Keratinocyte (primary cell): ENCODE data around the gene MAP3K2. TPM values are rescaled to one million over a fixed set of nuclear protein-coding genes. Genes with fewer than 3 reads are reported as not detected.

ENCODE experiments used
- DNase-seq: peaks from one replicate; pipeline ENCODE4 v3.0.0-alpha.2; 2011; ENCODE audit warnings: low read depth, missing footprints, low spot score
- FAIRE-seq: peaks from 2 replicates; lab custom pipeline; 2011; peaks lifted over from hg19 to GRCh38; lab: Jason Lieb, UNC
- H2AFZ ChIP-seq: 2 replicates; pipeline ENCODE4 v1.6.0; 2012; ENCODE audit warnings: low read length, control low read depth, inconsistent platforms; ENCODE audit not compliant: control insufficient read depth
- H3K27ac ChIP-seq: 2 replicates; pipeline ENCODE4 v1.5.1; 2011; ENCODE audit warnings: low read length; ENCODE audit not compliant: control insufficient read depth, insufficient read depth
- H3K27me3 ChIP-seq: 3 replicates; pipeline ENCODE4 v1.6.0; 2011; ENCODE audit warnings: low read length; ENCODE audit not compliant: control insufficient read depth, insufficient read depth; ENCODE audit errors: extremely low read depth
- H3K36me3 ChIP-seq, 2 experiments: 2 replicates in 1 of 2; 3 replicates in 1 of 2; pipeline ENCODE4 v1.5.1; 2011; ENCODE audit warnings: low read length in 2 of 2, mild to moderate bottlenecking in 1 of 2; ENCODE audit not compliant: control insufficient read depth in 2 of 2, insufficient read depth in 2 of 2; ENCODE audit errors: extremely low read depth in 1 of 2
- H3K4me1 ChIP-seq: 3 replicates; pipeline ENCODE4 v1.5.1; 2011; ENCODE audit warnings: low read length; ENCODE audit not compliant: control insufficient read depth, insufficient read depth; ENCODE audit errors: extremely low read depth
- H3K4me2 ChIP-seq: 3 replicates; pipeline ENCODE4 v1.6.0; 2011; ENCODE audit warnings: low read depth, low read length; ENCODE audit not compliant: control insufficient read depth, insufficient read depth; ENCODE audit errors: extremely low read depth
- H3K4me3 ChIP-seq, 3 experiments: fragments of 200-600 bp in 1 of 3; sonication (generic) in 1 of 3; 2 replicates in 2 of 3; 3 replicates in 1 of 3; pipeline ENCODE4 v1.5.1; 2011 to 2016; ENCODE audit warnings: low read length in 3 of 3, mild to moderate bottlenecking in 3 of 3, control low read depth in 2 of 3, inconsistent platforms in 1 of 3, low read depth in 1 of 3, mixed read lengths in 1 of 3, mixed run types in 1 of 3, moderate library complexity in 1 of 3; ENCODE audit not compliant: control insufficient read depth in 2 of 3, insufficient read depth in 2 of 3; ENCODE audit errors: extremely low read depth in 1 of 3
- H3K79me2 ChIP-seq: 2 replicates; pipeline ENCODE4 v1.6.0; 2012; ENCODE audit warnings: low read length; ENCODE audit not compliant: control insufficient read depth, insufficient read depth
- H3K9ac ChIP-seq: 3 replicates; pipeline ENCODE4 v1.6.0; 2011; ENCODE audit warnings: low read length; ENCODE audit not compliant: control insufficient read depth, insufficient read depth; ENCODE audit errors: extremely low read depth
- H3K9me1 ChIP-seq: 3 replicates; pipeline ENCODE4 v1.6.0; 2011; ENCODE audit warnings: low read length; ENCODE audit not compliant: control insufficient read depth, insufficient read depth; ENCODE audit errors: extremely low read depth
- H3K9me3 ChIP-seq: 2 replicates; pipeline ENCODE4 v1.5.1; 2012; ENCODE audit warnings: low read depth, low read length; ENCODE audit not compliant: control insufficient read depth
- H4K20me1 ChIP-seq: 3 replicates; pipeline ENCODE4 v1.6.0; 2011; ENCODE audit warnings: low read length; ENCODE audit not compliant: control insufficient read depth, insufficient read depth; ENCODE audit errors: extremely low read depth
- CTCF ChIP-seq, 3 experiments: IDR thresholded peaks in 1 of 3; conservative IDR thresholded peaks in 1 of 3; optimal IDR thresholded peaks in 1 of 3; 2 replicates in 2 of 3; 3 replicates in 1 of 3; pipeline versions ENCODE3 to v1.5.1; 2011; ENCODE audit warnings: low read length in 3 of 3, mild to moderate bottlenecking in 3 of 3, moderate library complexity in 2 of 3, control low read depth in 1 of 3, inconsistent platforms in 1 of 3; ENCODE audit not compliant: insufficient read depth in 2 of 3; ENCODE audit errors: extremely low read depth in 1 of 3
- EZH2 ChIP-seq: IDR thresholded peaks from one replicate; pipeline ENCODE4 v1.6.1; 2012; ENCODE audit warnings: inconsistent platforms, mild to moderate bottlenecking, low read length, moderate library complexity
- dilution Hi-C: fragments of 300-500 bp; cut with MboI; formaldehyde crosslinking; loops from one replicate; pipeline ENCODE4 v1.7.0; 2020; ENCODE audit warnings: low sequenced_read_pairs; ENCODE audit not compliant: extremely low pct_ligation_motif_present
- polyA plus RNA-seq, 5 experiments: library from polyadenylated mRNA; depleted of rRNA in 3 of 5; stranded (reverse) in 3 of 5; stranded (forward) in 1 of 5; unstranded in 1 of 5; fragments of >200 nt; gene quantifications; 1 replicate in 1 of 5; 2 replicates in 3 of 5; 3 replicates in 1 of 5; pipeline versions ENCODE4 v1.2.1 to v1.2.3, GENCODE V29; 2011 to 2012; ENCODE audit warnings: missing spikeins in 2 of 5, low read depth in 1 of 5, low replicate concordance in 1 of 5

The MAP3K2 gene
- polyA plus RNA-seq, 1 donor (not counting 4 experiments of a cell fraction or from before 2014, with no cell fraction given): 11.9 TPM

- Histone ChIP-seq H4K20me1 (peaks cover 4% of the 10 kb centered on the region), H3K4me2 (peak overlapping the region; percentile 99), H3K9me3 (no peaks in the 10 kb centered on the region), H3K27me3 (no peaks in the 10 kb centered on the region), H2AFZ (no peak overlapping the region), H3K9ac (peak overlapping the region; percentile 95), H3K36me3 (no peaks in the 10 kb centered on the region), H3K4me3 (peak overlapping the region; percentile 84 to 97 (median 88)), H3K9me1 (no peaks in the 10 kb centered on the region), H3K4me1 (peaks cover 22% of the 10 kb centered on the region), H3K79me2 (peaks cover 46% of the 10 kb centered on the region), H3K27ac (peak overlapping the region; percentile 90)
- FAIRE-seq: no peak
- TF ChIP-seq EZH2: no peak
- no peak for TF ChIP-seq CTCF (optimal IDR thresholded peaks at IDR 0.05 in 1 of 3, IDR thresholded peaks at IDR 0.05 in 1 of 3, conservative IDR thresholded peaks at IDR 0.05 in 1 of 3; ENCODE audit: extremely low read depth in 1 of 3, insufficient read depth in 2 of 3, low read length in 3 of 3)
- DNase-seq: no peak
- dilution Hi-C loops: no loop called here
Observed at GRCh38 chr2:127386246-127386645, 1.5 kb downstream of the MAP3K2 start.

- H3K9me1 ChIP-seq: no peaks in the 10 kb centered on the region
- H3K79me2 ChIP-seq: peaks cover 56% of the 10 kb centered on the region
- no peak for TF ChIP-seq CTCF (optimal IDR thresholded peaks at IDR 0.05 in 1 of 3, IDR thresholded peaks at IDR 0.05 in 1 of 3, conservative IDR thresholded peaks at IDR 0.05 in 1 of 3; ENCODE audit: extremely low read depth in 1 of 3, insufficient read depth in 2 of 3, low read length in 3 of 3)
- no peak for TF ChIP-seq EZH2
- H3K27me3 ChIP-seq: no peaks in the 10 kb centered on the region
- peaks cover 4% of the 10 kb centered on the region for H4K20me1 ChIP-seq
- H3K9me3 ChIP-seq: no peaks in the 10 kb centered on the region
- H3K4me2 ChIP-seq: no peak overlapping the region
- dilution Hi-C loops: no loop called here
- H2AFZ ChIP-seq: no peak overlapping the region
- no peak overlapping the region for H3K4me3 ChIP-seq
- no peak for DNase-seq
- no peak overlapping the region for H3K27ac ChIP-seq
- no peak for FAIRE-seq
- no peak overlapping the region for H3K9ac ChIP-seq
- peaks cover 22% of the 10 kb centered on the region for H3K4me1 ChIP-seq
- no peaks in the 10 kb centered on the region for H3K36me3 ChIP-seq
Observed at GRCh38 chr2:127384529-127384928, 3.2 kb downstream of the MAP3K2 start.
